ENCODE results near the gene C16orf78. TPM values are rescaled to one million over a fixed set of nuclear protein-coding genes. Genes with fewer than 3 reads are reported as not detected.

The C16orf78 gene
- total and polyA plus RNA-seq, 2 of the 8 experiments (the other 6 are each of a cell fraction or from before 2014, with no cell fraction given), result not detected

DNA sequence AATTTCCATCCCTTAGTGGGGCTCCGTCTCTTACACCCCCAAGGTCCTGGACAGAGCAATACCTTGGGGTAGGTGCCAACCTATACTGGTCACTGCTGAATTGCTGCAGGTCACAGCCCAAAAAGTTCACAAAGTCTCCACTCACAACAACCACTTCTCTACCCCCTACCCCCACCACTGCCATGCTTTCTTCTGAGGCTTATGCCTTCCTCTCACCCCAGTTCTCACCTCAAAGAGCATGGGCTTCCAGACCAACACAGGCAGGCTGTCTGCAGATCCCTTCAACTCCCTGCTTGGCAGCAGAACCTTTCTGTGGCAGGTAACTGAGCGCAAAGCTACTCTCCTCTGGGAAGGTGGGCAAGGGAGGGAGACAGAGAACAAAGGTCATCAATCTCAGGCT is 35.5 kb downstream of the C16orf78 start:
- H2AFZ ChIP-seq (ENCODE audit: low read length), result no peak overlapping the region
- H4K5ac ChIP-seq (ENCODE audit: insufficient read length, low read depth, low read length), result no peak overlapping the region
- no peak overlapping the region for H3K4ac ChIP-seq (replicated peaks; ENCODE audit: insufficient read length, low read depth, low read length)
- ChIA-PET CTCF (ENCODE audit: partially characterized antibody) (interaction anchor here (0.7 to 3.9 kb wide), 16 partner anchors 9 to 426 kb away, joined by 3 to 33 read pairs (median 5); no protein-coding TSS in a partner anchor), POLR2A (ENCODE audit: partially characterized antibody) (no interaction called here)
- H3K4me1 ChIP-seq (replicated peaks in 1 of 4; ENCODE audit: control insufficient read depth in 3 of 4, insufficient read depth in 4 of 4, low read length in 3 of 4), result peaks cover 0 to 2% (median 0%) of the 10 kb centered on the region in 4 experiments; a peak in 1 of 7 replicates
- H3K27me3 ChIP-seq (replicated peaks in 1 of 4; ENCODE audit: control insufficient read depth in 3 of 4, extremely low read depth in 1 of 4, insufficient read depth in 3 of 4, low read length in 3 of 4), result no peaks in the 10 kb centered on the region; a peak in 1 of 7 replicates
- H3K14ac ChIP-seq (ENCODE audit: insufficient read length), result no peak overlapping the region
- H4K20me1 ChIP-seq (replicated peaks in 1 of 2; ENCODE audit: control insufficient read depth in 1 of 2, insufficient read depth in 2 of 2, low read length in 2 of 2), result peaks cover 0 to 2% of the 10 kb centered on the region in 2 experiments
- TF ChIP-seq KDM1A (IDR thresholded peaks at IDR 0.05; ENCODE audit: borderline replicate concordance, low read length) (no peak), SUZ12 (IDR thresholded peaks at IDR 0.05; ENCODE audit: low read length) (no peak), TCF12 (IDR thresholded peaks at IDR 0.05; ENCODE audit: low read depth, low read length) (no peak), TAF1 (IDR thresholded peaks at IDR 0.05; ENCODE audit: low read depth, low read length) (no peak)
- no peaks in the 10 kb centered on the region; the same call in 1 of the 2 replicates for H3K23me2 ChIP-seq (ENCODE audit: low read depth, low read length)
- no peak overlapping the region for H2AK5ac ChIP-seq (ENCODE audit: low read depth, low read length)
- H3K23ac ChIP-seq (ENCODE audit: insufficient read length), result no peak overlapping the region
- H3K56ac ChIP-seq (replicated peaks; ENCODE audit: insufficient read length, low read depth, low read length), result no peak overlapping the region
- no peak overlapping the region for H3K27ac ChIP-seq (ENCODE audit: low read depth, low read length)
- no peak overlapping the region for H2BK120ac ChIP-seq (replicated peaks; ENCODE audit: low read depth, low read length)
- no peak overlapping the region for H3K18ac ChIP-seq (ENCODE audit: extremely low read depth, low read length)
- no peaks in the 10 kb centered on the region for H3K79me1 ChIP-seq (ENCODE audit: low read depth, low read length)
- H2BK12ac ChIP-seq (ENCODE audit: low read depth, low read length), result no peak overlapping the region
- no peak overlapping the region for H2BK15ac ChIP-seq (ENCODE audit: low read length)
- H2BK5ac ChIP-seq (ENCODE audit: low read depth, low read length), result no peak overlapping the region
- H3K4me3 ChIP-seq (ENCODE audit: extremely low read depth in 1 of 4, insufficient read depth in 2 of 4, low read depth in 3 of 4, low read length in 4 of 4), result no peak overlapping the region
- no peak overlapping the region for H4K91ac ChIP-seq (replicated peaks; ENCODE audit: insufficient read length, low read length)
- no peak overlapping the region for H3K4me2 ChIP-seq (ENCODE audit: insufficient read depth in 1 of 2, low read depth in 2 of 2, low read length in 2 of 2)
- DNase-seq (ENCODE audit: low read depth in 1 of 2, low spot score in 2 of 2), result no peak
- no peaks in the 10 kb centered on the region for H3K79me2 ChIP-seq (ENCODE audit: control insufficient read depth in 1 of 2, insufficient read depth in 2 of 2, low read length in 2 of 2)
- H3K9ac ChIP-seq (replicated peaks in 1 of 4; ENCODE audit: extremely low read depth in 1 of 4, low read depth in 3 of 4, low read length in 3 of 4), result no peak overlapping the region
- H2BK20ac ChIP-seq (ENCODE audit: low read length), result no peak overlapping the region
- no peaks in the 10 kb centered on the region for H3K36me3 ChIP-seq (ENCODE audit: control insufficient read depth in 2 of 4, insufficient read depth in 4 of 4, low read length in 3 of 4)
- FAIRE-seq, result no peak
- no peaks in the 10 kb centered on the region for H3K9me3 ChIP-seq (ENCODE audit: insufficient read depth in 2 of 2, low read depth in 1 of 2, low read length in 1 of 2)
- 87% methylated on average over 2 of the region's 2 CpGs; no CpG with 5 or more reads in 1 of the 2 experiments for WGBS, 2 experiments (ENCODE audit: extremely low coverage in 1 of 2, insufficient coverage in 1 of 2, insufficient read length in 1 of 2, insufficient replicate concordance in 2 of 2, low coverage in 1 of 2, low lambda C conversion rate in 2 of 2, missing lambda C conversion rate in 1 of 2)
- no peak overlapping the region for H4K8ac ChIP-seq (ENCODE audit: extremely low read depth, insufficient read depth, low read length)
